GM08714 (cell line): ENCODE results near the gene FEN1.
A peak's percentile ranks its signal among the peaks of the same experiment; 100 is the strongest.

Source experiments
- H3K4me3 ChIP-seq: fragments of 200-500 bp; sonication (Bioruptor generic); 2 replicates; pipeline ENCODE4 v1.5.1; 2014; ENCODE audit warnings: mild to moderate bottlenecking, low read length, inconsistent platforms
- ZNF274 ChIP-seq: IDR thresholded peaks from 2 replicates; pipeline ENCODE4 v1.6.1; 2012; ENCODE audit warnings: mild to moderate bottlenecking, low read depth, low read length

The FEN1 gene

DNA sequence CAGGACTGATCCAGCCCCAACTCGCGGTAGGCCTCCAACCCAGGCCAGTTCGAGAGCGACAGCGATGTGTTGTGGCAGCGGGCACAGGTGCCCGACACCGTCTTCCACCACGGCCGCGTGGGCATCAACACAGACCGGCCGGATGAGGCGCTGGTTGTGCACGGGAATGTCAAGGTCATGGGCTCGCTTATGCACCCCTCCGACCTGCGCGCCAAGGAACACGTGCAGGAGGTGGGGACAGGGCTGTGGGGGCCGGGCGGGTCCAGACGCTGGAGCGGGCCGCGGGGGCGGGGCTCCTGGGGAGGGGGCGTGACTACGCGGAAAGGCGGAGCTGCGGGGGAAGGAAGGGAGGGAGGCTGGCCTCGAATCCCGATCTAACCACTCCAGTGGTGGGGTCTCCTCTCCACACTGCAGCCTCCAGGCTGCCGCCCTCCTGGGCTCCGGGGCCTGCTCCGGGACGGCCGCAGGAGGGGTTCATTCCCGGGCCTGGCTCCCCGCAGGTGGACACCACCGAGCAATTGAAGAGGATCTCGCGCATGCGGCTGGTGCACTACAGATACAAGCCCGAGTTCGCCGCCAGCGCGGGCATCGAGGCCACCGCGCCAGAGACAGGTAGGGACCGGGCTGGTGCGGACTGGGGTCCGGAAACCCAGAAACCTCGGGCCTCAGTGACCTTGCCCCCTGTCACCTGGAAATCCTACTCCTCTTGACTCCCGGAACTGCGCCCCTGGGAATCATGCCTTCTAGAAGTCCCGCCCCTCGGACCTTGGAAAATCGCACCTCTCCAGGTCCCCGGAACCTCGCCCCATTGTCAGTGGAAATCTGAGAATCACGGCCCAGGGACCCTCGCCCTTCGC lies 15.2 kb upstream of the FEN1 start:
- no peak for TF ChIP-seq ZNF274
- H3K4me3 ChIP-seq, result peak overlapping the region; percentile 17; the same call in 1 of the 2 replicates

DNA sequence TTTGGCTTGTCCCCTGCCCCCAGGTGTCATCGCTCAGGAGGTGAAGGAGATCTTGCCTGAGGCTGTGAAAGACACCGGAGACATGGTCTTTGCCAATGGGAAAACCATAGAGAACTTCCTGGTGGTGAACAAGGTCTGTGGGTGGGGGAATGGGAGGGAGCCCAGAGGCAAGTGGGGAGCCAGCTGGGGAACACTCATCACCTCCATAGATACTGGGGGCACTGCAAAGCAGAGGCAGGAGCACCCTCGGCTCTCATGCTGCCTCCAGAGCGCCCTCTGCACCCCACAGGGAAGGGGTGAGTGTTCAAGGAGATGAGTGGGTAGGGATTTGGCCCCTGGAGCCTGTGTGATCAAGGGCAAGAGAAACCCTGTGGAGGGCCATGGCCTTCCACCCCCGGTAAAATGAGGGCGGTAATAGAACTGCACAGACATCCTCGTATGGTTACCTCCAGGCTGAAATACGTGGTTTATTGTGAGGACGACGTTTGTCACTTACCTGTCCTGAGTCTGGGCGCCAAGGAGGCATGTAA lies 14.3 kb upstream of the FEN1 start:
- no peak overlapping the region for H3K4me3 ChIP-seq
- TF ChIP-seq ZNF274, result no peak

DNA sequence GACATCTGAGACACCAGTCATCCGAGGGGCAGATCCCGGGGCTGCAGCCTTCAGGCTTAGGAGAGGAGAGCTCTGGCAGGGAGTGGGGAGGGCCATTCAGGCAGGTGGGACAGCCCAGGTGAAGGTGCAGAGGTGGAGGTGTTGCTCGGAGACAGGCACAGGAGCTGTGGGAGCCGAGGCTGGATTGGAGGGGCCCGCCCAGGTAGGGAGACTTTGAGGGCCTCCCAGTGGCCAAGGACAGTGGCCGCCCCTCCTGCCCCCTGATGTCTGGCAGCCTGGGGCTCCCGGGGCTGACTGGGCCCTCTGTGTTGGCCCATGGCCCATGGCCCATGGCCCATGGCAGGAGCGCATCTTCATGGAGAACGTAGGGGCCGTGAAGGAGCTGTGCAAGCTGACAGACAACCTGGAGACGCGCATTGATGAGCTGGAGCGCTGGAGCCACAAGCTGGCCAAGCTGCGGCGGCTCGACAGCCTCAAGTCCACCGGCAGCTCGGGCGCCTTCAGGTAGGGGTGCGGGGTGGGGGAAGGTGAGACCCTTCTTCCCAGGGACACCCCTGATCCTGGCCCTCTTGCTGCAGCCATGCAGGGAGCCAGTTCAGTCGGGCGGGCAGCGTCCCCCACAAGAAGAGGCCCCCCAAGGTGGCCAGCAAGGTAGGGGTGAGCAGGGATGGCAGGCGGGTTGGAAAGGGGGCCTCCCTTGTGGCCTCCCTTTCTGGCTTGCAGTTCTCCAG lies 13.6 kb upstream of the FEN1 start:
- TF ChIP-seq ZNF274, result no peak
- no peak overlapping the region for H3K4me3 ChIP-seq

DNA sequence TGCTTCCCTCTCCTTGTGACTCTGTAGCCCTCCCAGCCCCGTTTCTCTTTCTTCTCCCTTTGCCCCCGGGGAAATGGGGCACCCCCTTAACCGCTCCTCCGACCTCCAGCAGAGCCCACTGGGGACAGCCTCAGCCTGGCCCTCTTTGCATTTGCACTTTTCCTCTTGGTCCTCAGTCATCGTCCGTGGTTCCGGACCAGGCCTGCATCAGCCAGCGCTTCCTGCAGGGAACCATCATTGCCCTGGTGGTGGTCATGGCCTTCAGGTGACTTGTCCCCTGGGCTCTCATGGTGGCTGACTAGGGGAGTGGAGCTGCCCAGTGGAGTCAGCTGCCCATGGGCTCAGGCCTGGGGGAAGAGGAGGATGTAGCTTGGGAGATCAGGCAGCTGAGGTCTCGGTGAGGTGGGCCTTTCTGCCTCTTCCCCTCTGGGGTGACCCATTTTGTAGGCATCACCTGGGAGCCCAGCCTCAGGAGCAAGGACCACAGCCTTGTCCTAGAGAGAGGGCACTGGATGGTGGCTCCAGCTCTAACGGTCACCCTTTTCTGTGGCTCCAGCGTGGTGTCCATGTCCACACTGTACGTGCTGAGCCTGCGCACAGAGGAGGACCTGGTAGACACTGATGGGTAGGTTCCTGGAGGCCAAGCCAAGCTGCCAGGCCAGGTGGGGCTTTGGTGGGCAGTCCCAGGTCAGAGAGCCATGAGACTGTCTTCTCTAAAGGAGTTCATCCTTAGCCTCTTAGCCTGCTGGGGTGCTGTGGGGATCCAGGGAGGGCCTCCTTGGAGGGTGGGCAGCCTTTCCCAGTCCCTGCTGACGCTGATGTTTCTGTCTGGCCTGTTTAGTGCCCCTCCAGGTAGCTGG lies 12.8 kb upstream of the FEN1 start:
- no peak overlapping the region for H3K4me3 ChIP-seq
- TF ChIP-seq ZNF274, result no peak

DNA sequence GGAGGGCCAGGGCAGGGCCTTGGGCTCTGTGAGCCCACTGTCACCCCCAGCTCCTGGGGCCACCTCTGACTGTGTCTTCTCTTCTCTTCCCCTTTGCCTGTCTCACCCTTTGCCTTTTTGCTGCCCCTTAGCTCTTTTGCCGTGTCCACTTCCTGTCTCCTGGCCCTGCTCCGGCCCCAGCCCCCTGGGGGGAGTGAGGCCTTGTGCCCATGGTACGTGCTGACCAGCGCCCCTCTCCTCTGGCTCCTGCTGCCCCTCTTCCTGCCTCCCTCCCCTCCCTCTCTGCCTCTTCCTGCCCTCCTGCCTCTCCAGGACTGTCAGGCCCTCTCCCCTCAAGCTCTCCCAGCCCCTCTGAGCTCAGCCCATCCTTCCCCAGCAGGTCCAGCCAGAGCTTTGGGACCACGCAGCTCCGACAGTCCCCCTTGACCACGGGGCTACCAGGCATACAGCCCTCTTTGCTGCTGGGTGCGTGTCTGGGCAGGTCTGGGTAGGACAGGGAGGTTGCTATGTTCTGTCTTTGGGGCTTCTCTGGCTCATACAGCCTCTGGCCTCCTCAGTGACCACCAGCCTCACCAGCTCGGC lies 12.0 kb upstream of the FEN1 start:
- TF ChIP-seq ZNF274, result no peak
- H3K4me3 ChIP-seq, result no peak overlapping the region

DNA sequence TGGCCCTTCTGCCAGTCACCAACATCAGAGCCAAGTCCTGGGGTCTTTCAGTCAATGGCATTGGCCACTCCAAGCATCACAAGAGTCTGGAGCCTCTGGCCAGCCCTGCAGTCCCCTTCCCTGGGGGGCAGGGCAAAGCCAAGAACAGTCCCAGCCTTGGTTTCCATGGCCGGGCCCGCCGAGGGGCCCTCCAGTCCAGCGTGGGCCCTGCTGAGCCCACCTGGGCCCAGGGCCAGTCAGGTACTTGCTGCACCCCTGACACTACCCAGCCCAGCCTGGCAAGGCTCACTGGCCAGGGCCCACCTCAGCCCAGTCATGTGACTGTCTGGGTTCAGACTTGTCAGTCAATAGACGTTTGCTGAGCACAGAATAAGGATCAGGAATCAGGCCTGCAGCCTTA lies 11.1 kb upstream of the FEN1 start:
- no peak for TF ChIP-seq ZNF274
- H3K4me3 ChIP-seq, result no peak overlapping the region

DNA sequence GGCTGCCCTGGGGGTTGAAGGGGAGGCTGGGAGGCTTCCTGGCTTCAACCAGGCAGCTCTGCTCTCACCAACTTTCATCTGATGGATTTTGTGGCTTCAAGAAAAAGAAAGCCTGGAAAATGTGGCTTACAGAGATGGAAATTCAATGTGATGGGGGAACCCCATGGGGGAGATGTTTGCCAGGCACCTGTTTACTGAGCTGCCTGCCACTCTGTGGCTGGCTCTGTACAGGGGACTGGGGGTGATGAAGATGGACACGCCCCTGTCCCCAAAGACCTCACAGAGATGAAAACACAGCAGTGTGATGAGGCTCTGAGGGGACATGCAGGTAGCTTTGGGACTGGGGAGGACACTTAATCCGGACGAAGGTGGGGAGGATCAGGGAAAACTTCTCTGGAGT lies 10.4 kb upstream of the FEN1 start:
- no peak for TF ChIP-seq ZNF274
- no peak overlapping the region for H3K4me3 ChIP-seq

DNA sequence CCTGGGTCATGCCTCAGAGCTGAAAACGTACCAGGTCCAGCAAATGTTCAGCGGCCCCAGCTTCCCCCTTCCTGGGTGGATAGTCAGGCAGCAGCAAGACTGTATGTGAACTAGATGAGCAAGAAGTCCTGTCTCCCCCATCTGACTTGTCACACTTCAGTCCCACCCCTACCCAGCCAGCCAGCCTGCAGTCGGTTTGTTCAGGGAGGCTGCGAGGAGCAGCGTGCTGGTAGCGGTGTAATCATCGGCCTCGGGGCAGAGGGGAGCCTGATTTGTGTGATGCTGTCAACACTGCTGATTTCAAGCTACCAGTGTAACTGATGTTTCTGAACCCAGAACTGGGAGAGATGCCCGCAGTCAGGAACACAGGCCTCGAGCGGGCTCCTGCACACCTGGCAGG lies 9.9 kb upstream of the FEN1 start:
- TF ChIP-seq ZNF274, result no peak

DNA sequence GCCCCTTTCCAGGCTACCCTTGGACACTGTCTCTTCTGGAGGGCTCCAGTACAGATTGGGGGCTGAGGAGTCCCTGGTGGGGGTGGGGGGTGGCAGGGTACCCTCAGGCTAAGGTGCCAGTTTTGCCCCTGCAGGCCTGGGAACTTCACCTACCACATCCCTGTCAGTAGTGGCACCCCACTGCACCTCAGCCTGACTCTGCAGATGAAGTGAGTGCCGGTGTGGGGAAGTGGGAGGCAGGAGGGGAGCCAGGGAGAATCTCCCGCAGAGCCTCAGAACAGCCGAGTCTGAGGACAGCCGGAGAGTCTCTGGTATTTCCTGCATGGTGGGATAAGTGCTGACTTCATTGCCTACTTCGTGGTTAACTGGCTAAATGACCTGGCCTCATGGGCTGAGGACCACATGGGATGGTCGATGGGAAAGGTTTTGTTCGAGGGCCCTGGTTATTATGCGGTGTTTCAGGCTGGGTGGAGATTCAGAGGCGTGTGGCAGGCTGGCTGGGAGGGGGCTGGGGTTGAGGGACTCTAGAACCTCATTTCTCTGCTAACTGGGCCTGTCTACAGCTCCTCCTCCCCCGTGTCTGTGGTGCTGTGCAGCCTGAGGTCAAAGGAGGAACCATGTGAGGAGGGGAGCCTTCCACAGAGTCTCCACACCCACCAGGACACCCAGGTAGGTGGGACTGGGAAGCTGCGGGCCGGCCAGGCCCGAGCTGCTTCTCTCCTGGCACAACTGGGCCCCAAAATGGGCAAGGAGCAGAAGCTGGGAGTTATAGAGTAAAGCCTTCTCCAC lies 8.8 kb upstream of the FEN1 start:
- H3K4me3 ChIP-seq, result no peak overlapping the region
- TF ChIP-seq ZNF274, result no peak

More for the DNA sequence above, 9.9 kb upstream of the FEN1 start:
- no peak overlapping the region for H3K4me3 ChIP-seq

DNA sequence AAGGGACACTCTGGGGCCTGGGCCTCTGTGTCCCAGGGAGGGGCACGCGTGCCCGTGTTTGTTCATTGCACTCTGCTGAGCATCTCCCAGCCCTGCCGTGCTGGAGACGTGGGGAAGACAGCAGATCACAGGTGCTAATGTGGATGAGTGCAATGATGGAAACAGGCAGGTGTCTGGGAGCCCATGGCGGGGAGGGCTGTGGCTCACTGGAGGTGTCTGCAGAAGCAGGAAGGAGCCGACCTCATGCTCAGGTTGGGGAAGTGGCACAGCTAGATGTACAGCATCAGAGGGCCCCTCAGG lies 8.3 kb upstream of the FEN1 start:
- TF ChIP-seq ZNF274, result no peak
- no peak overlapping the region for H3K4me3 ChIP-seq

DNA sequence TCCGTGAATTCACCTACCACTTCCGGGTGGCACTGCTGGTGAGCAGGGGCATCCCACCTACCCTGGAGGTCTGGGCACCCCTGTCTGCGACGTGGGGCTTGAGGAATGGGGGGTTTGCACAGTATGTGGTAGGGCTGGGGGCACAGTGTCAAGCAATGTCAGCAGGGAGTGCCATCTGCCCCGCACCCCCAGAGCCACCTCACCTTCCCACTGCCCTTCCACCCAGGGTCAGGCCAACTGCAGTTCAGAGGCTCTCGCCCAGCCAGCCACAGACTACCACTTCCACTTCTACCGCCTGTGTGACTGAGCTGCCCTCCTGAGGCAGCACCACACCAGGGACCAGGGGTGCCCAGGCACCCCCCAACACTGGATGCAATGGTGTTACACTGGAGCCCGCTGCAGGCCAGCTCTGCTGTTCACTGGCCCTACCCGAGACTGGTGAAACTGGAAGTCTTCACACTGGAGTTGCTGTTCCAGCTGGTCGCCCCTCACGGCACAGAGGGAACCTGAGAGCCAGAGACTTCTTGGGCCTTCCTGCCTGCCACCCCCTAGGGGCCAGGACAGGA lies 6.8 kb upstream of the FEN1 start:
- no peak overlapping the region for H3K4me3 ChIP-seq
- no peak for TF ChIP-seq ZNF274

DNA sequence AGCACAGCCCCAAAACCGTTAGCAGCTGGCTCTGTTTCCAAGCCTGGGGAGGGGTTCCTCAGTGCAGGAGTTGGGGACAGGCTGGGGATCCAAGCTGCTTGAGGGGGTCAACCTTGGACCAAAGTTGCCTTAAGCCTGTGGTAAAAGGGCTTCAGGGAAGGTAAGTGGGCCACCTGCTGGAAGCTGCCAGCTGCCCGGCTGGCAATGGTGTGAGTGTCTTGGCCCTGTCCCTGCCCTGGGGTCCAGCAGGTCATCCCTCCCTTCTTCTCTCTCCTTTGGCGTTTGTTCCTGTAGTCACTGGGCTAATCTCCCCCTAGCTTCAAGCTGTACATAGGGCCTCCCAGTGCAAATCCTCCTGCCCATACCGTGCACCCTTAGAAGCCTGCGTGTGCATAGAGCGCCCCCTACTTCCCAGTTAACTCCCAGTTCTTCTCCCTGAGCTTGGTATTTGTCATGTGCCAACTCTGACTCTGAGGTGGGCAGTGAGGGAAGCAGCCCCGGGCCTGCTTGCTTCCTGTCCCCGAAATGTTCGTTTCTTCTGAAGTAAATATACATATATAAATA lies 4.7 kb upstream of the FEN1 start:
- no peak overlapping the region for H3K4me3 ChIP-seq
- TF ChIP-seq ZNF274, result no peak
